B cell (primary cell): Measurements from ENCODE around the gene HIBCH. TPM values are rescaled to one million over a fixed set of nuclear protein-coding genes. Genes with fewer than 3 reads are reported as not detected.

Experiments
- ATAC-seq: fragments of 200-7000 bp; cut with Tn5 transposase; one replicate; pipeline ENCODE4 v1.10.0; 2021; ENCODE audit warnings: low read depth, mild to moderate bottlenecking, moderate number of reproducible peaks, moderate library complexity
- CTCF ChIA-PET: fragments of 350-600 bp; sonication (Branson Sonifier 250); formaldehyde crosslinking; loops from one replicate; lab custom pipeline; 2021; ENCODE audit warnings: antibody characterized with exemption, inconsistent platforms; lab: Charles Lee
- POLR2A ChIA-PET: fragments of 350-600 bp; sonication (Branson Sonifier 250); formaldehyde crosslinking; loops from one replicate; lab custom pipeline; 2021; ENCODE audit warnings: antibody characterized with exemption; lab: Charles Lee
- DNase-seq: peaks from one replicate; pipeline ENCODE4 v3.0.0; 2013
- H2AFZ ChIP-seq: 2 replicates; pipeline ENCODE4 v1.6.1; 2012; ENCODE audit warnings: mild to moderate bottlenecking, low read depth, low read length; ENCODE audit not compliant: insufficient read depth, poor library complexity, severe bottlenecking
- H3K27ac ChIP-seq, 2 donors: 1 replicate in 1 of 2; 2 replicates in 1 of 2; pipeline ENCODE4 v1.5.1; 2012 to 2013; ENCODE audit warnings: low read length in 2 of 2, mild to moderate bottlenecking in 2 of 2, moderate library complexity in 1 of 2
- H3K27me3 ChIP-seq, 4 experiments: fragments of 200-600 bp in 1 of 4; sonication (generic) in 1 of 4; replicated peaks in 1 of 4; 1 replicate in 2 of 4; 2 replicates in 2 of 4; pipeline versions ENCODE4 v1.6.1 to v1.7.0; 2013 to 2016; ENCODE audit warnings: low read length in 3 of 4, mild to moderate bottlenecking in 2 of 4, mixed read lengths in 1 of 4, moderate library complexity in 1 of 4; ENCODE audit not compliant: insufficient read depth in 4 of 4, control insufficient read depth in 3 of 4; ENCODE audit errors: control extremely low read depth in 1 of 4
- H3K36me3 ChIP-seq, 2 experiments: replicated peaks in 1 of 2; 1 replicate in 1 of 2; 2 replicates in 1 of 2; pipeline versions ENCODE4 v1.6.1 to v1.7.1; 2013; ENCODE audit warnings: low read length in 1 of 2; ENCODE audit not compliant: insufficient read depth in 2 of 2, control insufficient read depth in 1 of 2; ENCODE audit errors: control extremely low read depth in 1 of 2, extremely low read depth in 1 of 2
- H3K4me1 ChIP-seq, 2 donors: fragments of 200-600 bp in 1 of 2; sonication (generic) in 1 of 2; 1 replicate in 1 of 2; 2 replicates in 1 of 2; pipeline versions ENCODE4 v1.5.1 to v1.6.1; 2013 to 2017; ENCODE audit warnings: low read length in 2 of 2; ENCODE audit not compliant: control insufficient read depth in 2 of 2, insufficient read depth in 2 of 2
- H3K4me2 ChIP-seq: replicated peaks from 2 replicates; pipeline ENCODE3; 2012; ENCODE audit warnings: mild to moderate bottlenecking, low read depth, low read length; ENCODE audit not compliant: poor library complexity, severe bottlenecking
- H3K4me3 ChIP-seq, 5 experiments: fragments of 200-600 bp in 1 of 5; sonication (generic) in 1 of 5; 1 replicate in 3 of 5; 2 replicates in 2 of 5; pipeline versions ENCODE4 v1.5.1 to v1.7.0; 2011 to 2016; ENCODE audit warnings: low read length in 4 of 5, mild to moderate bottlenecking in 4 of 5, low read depth in 2 of 5, control low read depth in 1 of 5, moderate library complexity in 1 of 5; ENCODE audit not compliant: insufficient read depth in 1 of 5; ENCODE audit errors: control extremely low read depth in 1 of 5, extremely low read depth in 1 of 5
- H3K79me2 ChIP-seq: fragments of 200-600 bp; sonication (generic); one replicate; pipeline ENCODE4 v1.6.0; 2016; ENCODE audit warnings: low read length; ENCODE audit not compliant: control insufficient read depth, insufficient read depth
- H3K9ac ChIP-seq: fragments of 200-600 bp; sonication (generic); 2 replicates; pipeline ENCODE4 v1.6.1; 2017; ENCODE audit warnings: mild to moderate bottlenecking, low read length, moderate library complexity
- H3K9me3 ChIP-seq, 3 donors: one replicate each; pipeline versions ENCODE4 v1.6.1 to v1.7.1; 2013; ENCODE audit warnings: low read length in 2 of 3; ENCODE audit not compliant: control insufficient read depth in 2 of 3, insufficient read depth in 1 of 3; ENCODE audit errors: control extremely low read depth in 1 of 3
- H4K20me1 ChIP-seq: 2 replicates; pipeline ENCODE4 v1.6.0; 2012; ENCODE audit warnings: mild to moderate bottlenecking, low read length; ENCODE audit not compliant: insufficient read depth, control insufficient read depth, poor library complexity, severe bottlenecking
- H3K27ac Mint-ChIP-seq: one replicate; pipeline ENCODE4 v1.8.0; 2021; ENCODE audit warnings: mixed read lengths
- H3K27me3 Mint-ChIP-seq: one replicate; pipeline ENCODE4 v1.8.0; 2021; ENCODE audit warnings: mixed read lengths
- H3K4me1 Mint-ChIP-seq: one replicate; pipeline ENCODE4 v1.8.0; 2021; ENCODE audit warnings: mixed read lengths
- H3K4me3 Mint-ChIP-seq: one replicate; pipeline ENCODE4 v1.8.0; 2021; ENCODE audit warnings: mixed read lengths
- H3K9me3 Mint-ChIP-seq: one replicate; pipeline ENCODE4 v1.8.0; 2022; ENCODE audit warnings: mixed read lengths; ENCODE audit not compliant: insufficient read depth
- CTCF ChIP-seq: fragments of 200-600 bp; IDR thresholded peaks from one replicate; pipeline ENCODE4 v1.8.0; 2022; ENCODE audit warnings: antibody characterized with exemption, mild to moderate bottlenecking
- EZH2 ChIP-seq: IDR thresholded peaks from 2 replicates; pipeline ENCODE4 v1.6.1; 2012; ENCODE audit warnings: borderline replicate concordance, low read depth, mild to moderate bottlenecking, moderate library complexity, low read length; ENCODE audit not compliant: insufficient read depth, poor library complexity, severe bottlenecking
- WGBS: methylation state at CpG from one replicate; pipeline ENCODE4 v1.1.5; 2013; ENCODE audit warnings: missing lambda C conversion rate; ENCODE audit not compliant: insufficient coverage; 5-methylcytosine and 5-hydroxymethylcytosine counted together
- intact Hi-C: fragments of 100-400 bp; cut with micrococcal nuclease; formaldehyde crosslinking; loops from one replicate; pipeline ENCODE4 v1.10.0; 2022
- polyA plus RNA-seq: library from polyadenylated mRNA; depleted of rRNA; stranded (reverse); fragments of >200 nt; gene quantifications from 2 replicates; pipeline ENCODE4 v1.2.3, GENCODE V29; 2012
- total RNA-seq, 2 donors: library from RNA; stranded (reverse); fragments of 120-200 nt in 1 of 2; gene quantifications; 1 replicate in 1 of 2; 2 replicates in 1 of 2; pipeline versions ENCODE4 v1.2.3 to v1.2.4, GENCODE V29; 2013 to 2022

Gene HIBCH
- total and polyA plus RNA-seq, 2 donors (not counting 1 experiment from before 2014, with no cell fraction given), result 5.6 to 30.2 TPM

DNA sequence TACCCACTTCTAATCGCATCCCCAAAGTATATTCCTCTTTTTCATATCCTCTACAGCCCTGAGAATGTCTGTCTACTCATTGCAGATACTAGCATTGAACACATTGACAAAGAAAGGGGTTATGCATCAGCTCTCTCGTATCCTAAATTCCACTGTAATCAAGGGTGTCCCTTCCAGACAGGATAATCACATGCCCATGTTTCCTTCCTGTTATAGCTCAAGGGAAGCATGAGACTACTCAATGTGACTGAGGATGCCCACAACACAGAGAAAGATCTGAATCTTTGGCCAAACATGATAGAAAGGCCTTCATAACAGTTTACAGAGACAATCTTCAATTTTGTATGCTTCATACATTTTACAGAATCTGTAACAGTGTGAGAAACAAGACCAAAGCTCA, 69.2 kb downstream of the HIBCH start:
- Histone ChIP-seq H3K27ac (no peak overlapping the region), H4K20me1 (no peaks in the 10 kb centered on the region), H3K36me3 (peaks cover 12 to 70% of the 10 kb centered on the region in 2 experiments), H3K4me3 (no peak overlapping the region), H3K9ac (no peak overlapping the region), H2AFZ (no peak overlapping the region), H3K4me1 (no peaks in the 10 kb centered on the region), H3K9me3 (no peaks in the 10 kb centered on the region), H3K79me2 (no peaks in the 10 kb centered on the region), H3K27me3 (no peaks in the 10 kb centered on the region), H3K4me2 (no peak overlapping the region)
- ATAC-seq (no peak), DNase-seq (no peak)
- intact Hi-C loops, result no loop called here
- H3K27me3 Mint-ChIP-seq, result no peaks in the 10 kb centered on the region
- H3K4me3 Mint-ChIP-seq, result no peak overlapping the region
- no peak overlapping the region for H3K27ac Mint-ChIP-seq
- POLR2A ChIA-PET, result no interaction called here
- H3K4me1 Mint-ChIP-seq, result no peaks in the 10 kb centered on the region
- CTCF ChIA-PET, result interaction anchor here (0.5 kb wide), 1 partner anchor 123 kb away, joined by 3 read pairs; no protein-coding TSS in a partner anchor
- no peak for TF ChIP-seq EZH2
- 100% methylated on average over 1 of the region's 2 CpGs for WGBS
- H3K9me3 Mint-ChIP-seq, result no peaks in the 10 kb centered on the region

DNA sequence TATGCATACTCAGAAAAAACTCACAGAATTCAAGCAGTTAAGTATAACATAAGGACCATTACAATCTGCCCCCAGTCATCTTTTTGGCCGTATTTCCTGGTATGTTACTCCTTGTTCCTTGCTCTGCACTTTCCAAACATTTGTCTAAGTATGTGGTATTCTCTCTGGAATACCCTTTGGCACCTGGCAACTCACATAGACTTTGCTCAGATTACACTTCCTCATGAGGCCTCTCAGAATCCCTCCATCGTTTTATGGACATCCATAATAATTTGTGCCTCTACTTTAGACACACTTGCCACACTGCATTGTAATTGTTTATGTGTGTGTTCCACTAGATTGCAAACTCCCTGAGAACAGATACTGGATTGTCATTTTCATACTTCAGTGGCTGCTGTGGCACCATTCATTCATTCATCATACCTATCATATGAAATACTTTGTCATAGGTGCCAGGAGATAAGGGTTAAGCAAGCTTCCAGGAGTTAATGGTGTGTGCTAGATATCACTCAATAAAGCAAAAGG, 84.0 kb downstream of the HIBCH start:
- Histone ChIP-seq H4K20me1 (no peaks in the 10 kb centered on the region), H3K27ac (no peak overlapping the region), H3K9me3 (peaks cover 0 to 1% (median 0%) of the 10 kb centered on the region in 3 donors), H3K4me3 (no peak overlapping the region), H3K27me3 (no peaks in the 10 kb centered on the region), H3K9ac (no peak overlapping the region), H3K36me3 (peaks cover 0 to 2% of the 10 kb centered on the region in 2 experiments), H3K4me1 (no peaks in the 10 kb centered on the region), H2AFZ (no peak overlapping the region), H3K4me2 (no peak overlapping the region), H3K79me2 (no peaks in the 10 kb centered on the region)
- ChIA-PET CTCF (no interaction called here), POLR2A (no interaction called here)
- no peaks in the 10 kb centered on the region for H3K27me3 Mint-ChIP-seq
- no peaks in the 10 kb centered on the region for H3K4me1 Mint-ChIP-seq
- ATAC-seq, result no peak
- H3K4me3 Mint-ChIP-seq, result no peak overlapping the region
- intact Hi-C loops, result no loop called here
- TF ChIP-seq CTCF, result no peak
- no peak for TF ChIP-seq EZH2
- WGBS, result no CpG with 5 or more reads among the region's 2 CpGs
- no peak for DNase-seq
- no peak overlapping the region for H3K27ac Mint-ChIP-seq
- peaks cover 6% of the 10 kb centered on the region for H3K9me3 Mint-ChIP-seq
